Activated CD8-positive, alpha-beta T cell treated with anti-CD3 and anti-CD28 coated beads, Interleukin-2, amount 10 ng/mL, durations not matched to agents 7 days and 5 days (primary cell): ENCODE data around the gene TGM5. TPM values are rescaled to one million over a fixed set of nuclear protein-coding genes. Genes with fewer than 3 reads are reported as not detected.

Source experiments
- ATAC-seq: fragments of 150-1000 bp; cut with Tn5 transposase; one replicate; pipeline ENCODE4 v1.10.0; 2021; ENCODE audit warnings: moderate library complexity
- CTCF ChIA-PET: fragments of 350-600 bp; sonication (Branson Sonifier 250); formaldehyde crosslinking; loops from one replicate; lab custom pipeline; 2021; ENCODE audit warnings: antibody characterized with exemption; lab: Charles Lee
- POLR2A ChIA-PET: fragments of 350-600 bp; sonication (Branson Sonifier 250); formaldehyde crosslinking; loops from one replicate; lab custom pipeline; 2021; ENCODE audit warnings: antibody characterized with exemption; lab: Charles Lee
- DNase-seq: peaks from one replicate; pipeline ENCODE4 v3.0.0-alpha.2; 2020
- H3K27ac Mint-ChIP-seq: one replicate; pipeline ENCODE4 v1.8.0; 2021; ENCODE audit warnings: mild to moderate bottlenecking, mixed read lengths
- H3K27me3 Mint-ChIP-seq: one replicate; pipeline ENCODE4 v1.8.0; 2021; ENCODE audit warnings: low read depth, mixed read lengths
- H3K36me3 Mint-ChIP-seq: one replicate; pipeline ENCODE4 v1.8.0; 2021; ENCODE audit warnings: low read depth, mixed read lengths
- H3K4me1 Mint-ChIP-seq: one replicate; pipeline ENCODE4 v1.8.0; 2021; ENCODE audit warnings: low read depth, mixed read lengths
- H3K4me3 Mint-ChIP-seq: one replicate; pipeline ENCODE4 v1.8.0; 2021; ENCODE audit warnings: mild to moderate bottlenecking, mixed read lengths
- H3K9me3 Mint-ChIP-seq: one replicate; pipeline ENCODE4 v1.8.0; 2022; ENCODE audit warnings: mixed read lengths; ENCODE audit not compliant: insufficient read depth
- total RNA-seq, 2 experiments: library from RNA; stranded (reverse); gene quantifications; one replicate each; pipeline ENCODE4 v1.2.3, GENCODE V29; 2021

TGM5 gene
- total RNA-seq, 2 experiments from 2014 or later, result 0.31 to 0.37 TPM

DNA sequence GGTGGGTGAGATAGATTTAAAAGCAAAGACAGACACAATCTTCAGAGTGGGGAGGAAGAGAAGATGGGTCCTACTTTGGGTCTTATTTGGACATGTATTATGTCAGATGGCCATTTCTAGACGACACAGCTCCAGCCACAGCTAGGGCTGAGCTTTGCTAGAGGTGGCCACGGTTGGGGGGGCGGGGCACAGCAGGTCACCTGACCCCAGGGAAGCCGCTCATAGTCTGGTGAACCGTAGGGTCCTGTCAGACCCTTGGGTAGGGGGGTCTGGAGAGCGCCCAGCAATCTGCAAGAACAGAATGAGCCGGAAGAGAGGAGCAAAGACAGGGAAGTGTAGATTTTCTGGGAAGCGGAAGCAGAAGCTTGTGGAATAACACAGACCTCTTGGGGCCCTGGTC, 52.6 kb downstream of the TGM5 start:
- DNase-seq, result no peak
- POLR2A ChIA-PET, result no interaction called here
- ATAC-seq, result no peak
- H3K36me3 Mint-ChIP-seq, result no peaks in the 10 kb centered on the region
- H3K27me3 Mint-ChIP-seq, result peaks cover 4% of the 10 kb centered on the region
- no peak overlapping the region for H3K4me3 Mint-ChIP-seq
- CTCF ChIA-PET, result interaction anchor here (2.4 to 7.3 kb wide), 2 partner anchors 10 to 11 kb away, joined by 10 to 45 read pairs; no protein-coding TSS in a partner anchor
- no peaks in the 10 kb centered on the region for H3K9me3 Mint-ChIP-seq
- H3K4me1 Mint-ChIP-seq, result no peaks in the 10 kb centered on the region
- no peak overlapping the region for H3K27ac Mint-ChIP-seq

DNA sequence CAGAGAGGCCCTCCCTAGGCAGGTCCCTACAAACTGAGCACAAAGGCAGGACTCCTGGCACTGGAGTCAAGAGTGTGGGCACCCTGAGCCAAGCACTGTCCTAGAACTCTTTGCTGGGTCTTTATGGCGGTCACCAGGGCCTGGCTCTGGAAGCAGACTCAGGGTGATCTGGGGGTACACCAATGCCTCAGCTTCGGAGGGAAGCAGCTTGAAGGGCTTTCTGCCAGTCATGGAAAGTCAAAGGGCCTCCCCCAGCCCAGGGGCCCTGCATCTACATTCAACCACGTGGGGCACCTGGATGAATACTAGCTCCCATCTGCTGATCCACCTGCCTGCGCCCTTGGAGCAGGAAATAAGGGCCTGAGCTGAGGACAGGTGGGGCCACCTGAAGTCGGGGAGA, 53.3 kb downstream of the TGM5 start:
- DNase-seq, result no peak
- ATAC-seq, result no peak
- peaks cover 4% of the 10 kb centered on the region for H3K27me3 Mint-ChIP-seq
- H3K27ac Mint-ChIP-seq, result no peak overlapping the region
- no peaks in the 10 kb centered on the region for H3K9me3 Mint-ChIP-seq
- no peaks in the 10 kb centered on the region for H3K36me3 Mint-ChIP-seq
- POLR2A ChIA-PET, result no interaction called here
- CTCF ChIA-PET, result interaction anchor here (1.2 to 7.3 kb wide), 2 partner anchors 9 to 12 kb away, joined by 4 to 45 read pairs; no protein-coding TSS in a partner anchor
- H3K4me1 Mint-ChIP-seq, result no peaks in the 10 kb centered on the region
- H3K4me3 Mint-ChIP-seq, result no peak overlapping the region

DNA sequence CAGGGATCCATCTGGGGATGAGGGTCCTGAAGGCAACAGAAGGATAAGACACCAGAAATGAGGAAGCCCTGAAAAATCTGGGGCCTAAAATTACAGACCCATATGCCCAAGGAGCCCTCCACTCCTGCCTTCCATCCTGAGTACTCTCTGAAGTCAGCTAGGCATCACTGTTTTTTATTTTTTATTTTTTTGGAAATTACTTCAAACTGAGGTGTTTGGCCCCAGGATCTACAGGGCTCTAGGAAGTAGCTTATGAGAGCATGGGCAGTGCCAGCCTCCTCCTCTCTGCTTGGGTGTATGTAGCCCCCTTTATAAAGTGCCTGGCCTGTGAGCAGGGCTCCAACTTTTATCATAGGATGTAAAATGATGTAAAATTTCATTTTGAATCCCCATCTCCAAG, 53.8 kb downstream of the TGM5 start:
- H3K4me1 Mint-ChIP-seq, result no peaks in the 10 kb centered on the region
- H3K9me3 Mint-ChIP-seq, result no peaks in the 10 kb centered on the region
- DNase-seq (no peak), ATAC-seq (no peak)
- ChIA-PET POLR2A (no interaction called here), CTCF (interaction anchor here (1.0 to 7.3 kb wide), 4 partner anchors 9 to 55 kb away, joined by 3 to 45 read pairs (median 4); no protein-coding TSS in a partner anchor)
- no peak overlapping the region for H3K4me3 Mint-ChIP-seq
- H3K36me3 Mint-ChIP-seq, result no peaks in the 10 kb centered on the region
- H3K27ac Mint-ChIP-seq, result no peak overlapping the region
- peaks cover 4% of the 10 kb centered on the region for H3K27me3 Mint-ChIP-seq

DNA sequence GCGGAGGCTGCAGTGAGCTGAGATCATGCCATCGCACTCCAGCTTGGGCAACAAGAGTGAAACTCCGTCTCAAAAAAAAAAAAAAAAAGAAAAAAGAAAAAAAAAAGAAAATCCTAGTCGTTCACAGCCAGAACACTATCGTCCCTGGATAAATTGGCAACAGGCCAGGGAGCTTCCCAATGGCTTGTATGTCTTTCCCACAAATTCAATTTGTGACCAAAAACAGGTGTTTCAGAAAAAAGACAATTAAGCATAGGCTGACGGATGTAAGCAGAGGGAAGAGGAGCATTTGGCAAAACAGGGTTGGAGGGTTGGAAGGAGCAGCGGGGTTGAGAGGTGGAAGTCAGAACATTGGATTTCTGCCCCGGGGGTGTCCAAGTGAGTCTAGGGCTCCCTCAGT, 54.4 kb downstream of the TGM5 start:
- POLR2A ChIA-PET, result no interaction called here

DNA sequence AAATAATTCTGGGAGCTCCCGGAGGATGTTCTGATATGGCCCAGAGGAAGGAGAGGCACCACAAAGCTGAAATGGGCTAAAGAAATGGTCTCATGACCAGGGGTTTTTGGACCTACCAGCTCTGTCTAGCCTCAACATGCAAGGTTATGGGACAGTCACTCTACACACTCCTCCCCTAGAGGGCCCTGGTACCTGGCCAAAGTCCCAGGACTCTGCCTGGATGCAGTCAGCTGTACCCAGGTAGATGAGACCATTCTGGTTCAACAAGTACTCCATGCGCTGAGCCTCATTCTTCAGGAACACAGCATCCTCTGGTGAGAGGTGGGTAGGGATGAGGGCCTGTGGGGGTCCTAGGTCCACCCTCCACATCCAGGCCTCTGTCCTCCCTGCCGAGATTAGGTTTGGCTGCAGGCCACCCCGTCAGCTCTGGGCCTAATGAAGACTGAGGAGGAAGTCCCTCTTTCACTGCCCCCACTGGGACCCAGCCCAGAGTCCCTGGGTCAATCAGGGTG, 55.4 kb downstream of the TGM5 start:
- H3K36me3 Mint-ChIP-seq, result no peaks in the 10 kb centered on the region
- peaks cover 2% of the 10 kb centered on the region for H3K27me3 Mint-ChIP-seq
- H3K4me1 Mint-ChIP-seq, result no peaks in the 10 kb centered on the region
- no peak for DNase-seq
- CTCF ChIA-PET, result interaction anchor here (1.0 to 7.3 kb wide), 2 partner anchors 14 to 74 kb away, joined by 4 to 45 read pairs; no protein-coding TSS in a partner anchor
- POLR2A ChIA-PET, result no interaction called here
- no peak overlapping the region for H3K27ac Mint-ChIP-seq
- no peaks in the 10 kb centered on the region for H3K9me3 Mint-ChIP-seq
- no peak for ATAC-seq
- no peak overlapping the region for H3K4me3 Mint-ChIP-seq

More for the DNA sequence above, 54.4 kb downstream of the TGM5 start:
- Mint-ChIP-seq H3K4me1 (no peaks in the 10 kb centered on the region), H3K27me3 (peaks cover 3% of the 10 kb centered on the region), H3K4me3 (no peak overlapping the region), H3K9me3 (no peaks in the 10 kb centered on the region), H3K36me3 (no peaks in the 10 kb centered on the region), H3K27ac (no peak overlapping the region)
- CTCF ChIA-PET, result interaction anchor here (0.8 to 7.3 kb wide), 4 partner anchors 13 to 73 kb away, joined by 3 to 45 read pairs (median 3); no protein-coding TSS in a partner anchor
- ATAC-seq (no peak), DNase-seq (no peak)

DNA sequence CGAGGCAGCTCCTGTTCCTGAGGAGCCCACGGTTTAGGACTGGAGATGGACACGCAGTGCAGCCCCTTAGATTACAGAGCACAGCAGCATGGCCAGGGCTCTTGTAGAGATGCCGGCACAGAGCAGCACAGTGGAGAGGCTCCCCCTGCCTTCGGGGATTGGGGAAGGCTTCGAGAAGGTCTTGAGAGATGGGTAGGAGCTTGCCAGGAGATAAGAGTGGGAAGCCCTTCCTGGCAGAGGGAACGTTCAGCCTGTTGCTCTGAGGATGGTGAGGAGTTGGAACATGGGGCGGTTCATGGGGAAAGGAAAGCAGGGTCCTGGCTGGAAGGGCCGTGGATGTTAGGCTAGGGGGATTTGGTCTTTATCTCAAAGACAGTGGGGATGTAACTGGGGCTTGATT, 55.9 kb downstream of the TGM5 start:
- H3K27ac Mint-ChIP-seq, result no peak overlapping the region
- no peaks in the 10 kb centered on the region for H3K9me3 Mint-ChIP-seq
- ChIA-PET CTCF (interaction anchor here (1.0 to 7.3 kb wide), 2 partner anchors 14 to 75 kb away, joined by 4 to 45 read pairs; no protein-coding TSS in a partner anchor), POLR2A (no interaction called here)
- H3K36me3 Mint-ChIP-seq, result no peaks in the 10 kb centered on the region
- ATAC-seq (no peak), DNase-seq (no peak)
- no peak overlapping the region for H3K4me3 Mint-ChIP-seq
- no peaks in the 10 kb centered on the region for H3K4me1 Mint-ChIP-seq
- peaks cover 3% of the 10 kb centered on the region for H3K27me3 Mint-ChIP-seq

DNA sequence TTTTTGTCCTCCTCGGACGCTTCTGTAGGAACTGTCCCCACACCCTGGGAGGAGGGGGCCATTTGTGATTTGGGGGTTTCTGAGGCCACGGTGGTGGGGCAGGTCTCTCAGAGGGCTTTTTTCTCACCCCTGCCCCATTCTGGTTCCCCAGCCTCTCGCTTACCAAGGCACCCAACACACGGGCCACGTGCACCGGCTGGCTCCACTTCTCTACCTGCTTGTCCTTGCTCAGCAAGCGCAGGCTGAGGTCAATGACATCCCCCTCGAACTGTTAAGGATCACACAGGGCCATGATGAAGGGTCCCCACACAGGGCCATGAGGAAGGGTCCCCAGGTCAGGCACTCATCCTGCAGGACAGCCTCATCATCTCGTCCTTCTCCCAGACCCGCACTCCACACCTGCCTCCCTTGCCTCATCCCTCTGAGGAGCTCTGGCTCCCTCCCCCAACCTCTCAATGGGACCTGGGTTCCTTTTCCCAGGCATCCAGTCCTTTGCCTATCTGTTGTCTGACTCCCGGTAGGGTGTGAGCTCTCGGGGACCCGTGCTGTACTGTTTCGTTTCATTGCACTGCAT, 56.5 kb downstream of the TGM5 start:
- DNase-seq (no peak), ATAC-seq (no peak)
- H3K4me1 Mint-ChIP-seq, result no peaks in the 10 kb centered on the region
- H3K27me3 Mint-ChIP-seq, result peaks cover 7% of the 10 kb centered on the region
- H3K27ac Mint-ChIP-seq, result no peak overlapping the region
- no peak overlapping the region for H3K4me3 Mint-ChIP-seq
- H3K9me3 Mint-ChIP-seq, result no peaks in the 10 kb centered on the region
- no peaks in the 10 kb centered on the region for H3K36me3 Mint-ChIP-seq
- ChIA-PET CTCF (interaction anchor here (1.3 to 7.3 kb wide), 2 partner anchors 15 to 76 kb away, joined by 5 to 45 read pairs; no protein-coding TSS in a partner anchor), POLR2A (no interaction called here)

DNA sequence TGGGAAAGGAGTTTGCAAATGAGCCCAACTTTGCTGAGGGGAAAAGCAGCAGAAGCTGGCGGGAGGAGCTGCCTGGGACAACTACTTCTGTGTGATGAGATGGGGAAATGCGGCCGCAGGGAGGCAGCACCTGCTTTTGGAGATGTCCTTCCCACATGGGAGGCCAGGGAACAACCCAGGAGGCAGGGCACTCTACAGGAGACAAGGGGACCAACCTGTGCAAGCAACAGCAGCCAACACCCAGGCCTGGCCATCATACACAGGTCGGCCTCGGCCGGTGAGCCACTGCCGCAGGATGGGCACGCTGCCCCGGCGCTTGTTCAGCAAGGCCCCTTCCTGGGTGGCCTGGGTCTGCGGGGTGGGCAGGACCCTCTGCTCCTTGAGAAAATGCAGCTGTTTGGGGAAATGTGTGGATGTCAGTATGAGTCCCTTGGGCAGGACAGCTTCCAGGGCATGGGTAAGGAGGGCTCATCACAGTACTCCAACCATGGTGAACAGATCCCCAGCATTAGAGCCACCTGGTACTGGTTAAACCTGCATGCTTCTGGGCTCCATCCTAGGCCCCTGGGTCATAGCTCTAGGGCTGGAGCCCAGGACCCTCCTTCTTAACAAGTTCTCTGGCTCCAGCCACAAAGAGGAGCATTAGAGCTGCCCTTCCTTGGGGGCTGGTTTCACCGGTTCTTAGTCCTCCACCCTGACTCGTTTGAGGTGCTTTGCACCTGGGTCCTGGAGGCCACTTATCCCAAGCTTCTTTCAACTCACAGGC, 57.5 kb downstream of the TGM5 start:
- no peaks in the 10 kb centered on the region for H3K9me3 Mint-ChIP-seq
- ChIA-PET CTCF (interaction anchor here (1.3 kb wide), 2 partner anchors 16 to 77 kb away, joined by 3 to 5 read pairs; no protein-coding TSS in a partner anchor), POLR2A (no interaction called here)
- H3K27ac Mint-ChIP-seq, result no peak overlapping the region
- peaks cover 4% of the 10 kb centered on the region for H3K4me1 Mint-ChIP-seq
- ATAC-seq (no peak), DNase-seq (no peak)
- H3K36me3 Mint-ChIP-seq, result no peaks in the 10 kb centered on the region
- peaks cover 12% of the 10 kb centered on the region for H3K27me3 Mint-ChIP-seq
- no peak overlapping the region for H3K4me3 Mint-ChIP-seq

DNA sequence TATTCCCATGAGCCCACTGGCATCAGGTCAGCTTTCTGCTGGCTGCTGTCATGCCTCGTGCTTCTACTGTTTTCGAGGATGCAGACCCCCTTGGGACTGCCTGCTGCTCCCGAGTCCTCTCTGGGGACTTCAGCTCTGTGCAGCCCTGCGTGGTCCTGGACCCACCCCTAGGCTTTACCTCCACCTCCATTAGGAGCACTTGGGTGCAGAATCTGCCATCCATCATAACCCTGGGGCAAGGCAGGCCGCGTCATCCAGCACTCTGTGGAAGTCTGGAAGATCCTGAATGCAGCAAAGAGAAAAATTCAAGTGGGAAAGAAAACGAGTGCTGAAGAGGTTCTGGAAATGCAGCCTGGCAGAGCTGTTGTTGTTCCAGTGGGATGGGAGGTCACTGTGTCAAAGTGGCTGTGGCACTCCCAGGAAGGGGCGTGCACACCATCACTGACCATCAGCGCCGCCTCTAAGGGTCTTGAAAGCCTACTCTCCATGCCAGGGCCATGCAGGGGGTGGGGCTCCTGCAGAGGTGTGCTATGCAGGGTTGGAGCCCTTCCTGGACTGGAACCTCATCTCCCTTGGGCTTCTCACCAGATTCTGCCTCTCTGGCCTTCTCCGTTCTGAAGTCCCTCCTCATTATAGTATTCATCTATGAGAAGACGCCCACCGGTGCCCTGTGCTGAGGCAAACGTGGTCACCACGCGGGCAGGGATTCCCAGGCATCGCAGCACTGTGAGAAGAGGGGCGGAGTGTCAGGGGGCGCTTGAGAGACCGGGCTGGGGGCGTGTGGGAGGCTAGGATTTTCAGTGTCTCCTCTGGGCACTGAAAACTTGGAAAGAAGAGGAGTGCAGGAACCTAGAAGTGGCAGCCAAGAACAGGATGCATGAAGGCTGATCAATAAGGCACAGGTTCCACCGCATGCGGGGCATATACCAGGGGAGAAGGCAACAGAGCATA, 58.4 kb downstream of the TGM5 start:
- Mint-ChIP-seq H3K4me1 (peaks cover 6% of the 10 kb centered on the region), H3K36me3 (no peaks in the 10 kb centered on the region), H3K27me3 (peaks cover 15% of the 10 kb centered on the region), H3K4me3 (no peak overlapping the region), H3K9me3 (no peaks in the 10 kb centered on the region), H3K27ac (no peak overlapping the region)
- DNase-seq (no peak), ATAC-seq (no peak)
- CTCF ChIA-PET, result interaction anchor here (0.8 to 1.4 kb wide), 3 partner anchors 17 to 77 kb away, joined by 3 to 7 read pairs (median 4); no protein-coding TSS in a partner anchor
- POLR2A ChIA-PET, result interaction anchor here (1.0 to 1.2 kb wide), 2 partner anchors 11 to 162 kb away, joined by 3 to 4 read pairs; partner anchors contain the start of genes TUBGCP4 and ZSCAN29

DNA sequence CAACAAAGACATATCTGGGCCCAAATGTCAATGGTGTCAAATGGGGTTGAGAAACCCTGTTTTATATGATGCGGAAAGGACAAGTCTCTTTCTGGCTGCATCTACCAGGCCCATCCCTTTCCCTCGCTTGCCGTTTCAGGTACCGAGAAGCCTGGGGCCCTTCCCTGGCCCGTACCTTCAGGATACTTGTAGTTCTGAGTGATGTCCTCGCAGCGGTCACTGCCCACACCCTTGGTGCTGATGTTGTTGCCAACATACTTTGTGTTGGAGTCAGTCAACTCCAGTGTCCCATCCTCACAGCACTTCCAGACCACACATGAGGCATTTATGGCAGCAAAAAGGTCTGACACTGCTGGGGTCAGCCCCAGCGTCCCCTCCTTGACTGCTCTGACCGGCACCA, 59.7 kb downstream of the TGM5 start:
- DNase-seq (no peak), ATAC-seq (no peak)
- H3K27me3 Mint-ChIP-seq, result peaks cover 15% of the 10 kb centered on the region

DNA sequence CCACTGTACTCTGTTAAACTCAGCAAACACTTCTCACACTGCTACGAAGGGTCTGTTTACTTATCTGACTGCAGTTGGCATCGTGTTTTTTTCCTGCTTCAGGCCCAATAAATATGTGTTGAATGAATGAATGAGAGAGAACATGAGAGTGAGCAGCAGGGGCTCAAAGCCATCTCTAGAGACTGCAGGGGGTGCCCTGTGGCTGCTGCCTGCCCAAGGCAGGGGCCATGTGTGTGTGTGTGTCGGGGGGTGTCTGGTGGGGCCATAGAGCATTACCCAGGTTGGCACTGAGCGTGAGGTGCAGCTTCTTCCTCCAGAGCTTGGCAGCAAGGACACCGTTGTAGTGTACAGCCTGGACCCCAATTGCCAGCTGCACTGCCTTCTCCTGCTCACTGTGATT, 60.7 kb downstream of the TGM5 start:
- no peak for DNase-seq
- no peak for ATAC-seq

More for the DNA sequence above, 59.7 kb downstream of the TGM5 start:
- H3K4me1 Mint-ChIP-seq, result peaks cover 6% of the 10 kb centered on the region
- no peaks in the 10 kb centered on the region for H3K9me3 Mint-ChIP-seq
- ChIA-PET POLR2A (interaction anchor here (1.0 kb wide), 1 partner anchor 10 kb away, joined by 4 read pairs; no protein-coding TSS in a partner anchor), CTCF (interaction anchor here (0.8 to 4.5 kb wide), 3 partner anchors 19 to 79 kb away, joined by 4 to 51 read pairs (median 7); no protein-coding TSS in a partner anchor)
- no peak overlapping the region for H3K4me3 Mint-ChIP-seq
- no peak overlapping the region for H3K27ac Mint-ChIP-seq
- H3K36me3 Mint-ChIP-seq, result no peaks in the 10 kb centered on the region

More for the DNA sequence above, 60.7 kb downstream of the TGM5 start:
- POLR2A ChIA-PET, result no interaction called here
- H3K4me3 Mint-ChIP-seq, result no peak overlapping the region
- no peaks in the 10 kb centered on the region for H3K36me3 Mint-ChIP-seq
- peaks cover 15% of the 10 kb centered on the region for H3K27me3 Mint-ChIP-seq
- H3K9me3 Mint-ChIP-seq, result no peaks in the 10 kb centered on the region
- H3K27ac Mint-ChIP-seq, result no peak overlapping the region
- CTCF ChIA-PET, result interaction anchor here (4.4 to 4.5 kb wide), 2 partner anchors 20 to 80 kb away, joined by 24 to 51 read pairs; partner anchors contain the start of gene CCNDBP1
- H3K4me1 Mint-ChIP-seq, result peaks cover 6% of the 10 kb centered on the region
